ENCODE measurements around the gene CCR7. TPM values are rescaled to one million over a fixed set of nuclear protein-coding genes. Genes with fewer than 3 reads are reported as not detected.

CCR7 gene
- total RNA-seq, 1 experiment from 2014 or later: 0.57 TPM

- ATAC-seq (no peak), DNase-seq (ENCODE audit: low spot score) (no peak)
- no peak overlapping the region for H3K27ac Mint-ChIP-seq
- TF ChIP-seq OVOL2 (CRISPR knock-in tag; IDR thresholded peaks at IDR 0.05; ENCODE audit: borderline replicate concordance): no peak
- TF ChIP-seq, protein P1, sequence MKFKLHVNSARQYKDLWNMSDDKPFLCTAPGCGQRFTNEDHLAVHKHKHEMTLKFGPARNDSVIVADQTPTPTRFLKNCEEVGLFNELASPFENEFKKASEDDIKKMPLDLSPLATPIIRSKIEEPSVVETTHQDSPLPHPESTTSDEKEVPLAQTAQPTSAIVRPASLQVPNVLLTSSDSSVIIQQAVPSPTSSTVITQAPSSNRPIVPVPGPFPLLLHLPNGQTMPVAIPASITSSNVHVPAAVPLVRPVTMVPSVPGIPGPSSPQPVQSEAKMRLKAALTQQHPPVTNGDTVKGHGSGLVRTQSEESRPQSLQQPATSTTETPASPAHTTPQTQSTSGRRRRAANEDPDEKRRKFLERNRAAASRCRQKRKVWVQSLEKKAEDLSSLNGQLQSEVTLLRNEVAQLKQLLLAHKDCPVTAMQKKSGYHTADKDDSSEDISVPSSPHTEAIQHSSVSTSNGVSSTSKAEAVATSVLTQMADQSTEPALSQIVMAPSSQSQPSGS (CRISPR knock-in tag; IDR thresholded peaks at IDR 0.05; ENCODE audit: borderline replicate concordance, low read depth): no peak
- CTCF ChIA-PET: interaction anchor here (1.2 kb wide), 1 partner anchor 21 kb away, joined by 3 read pairs; no protein-coding TSS in a partner anchor
- no peaks in the 10 kb centered on the region for H3K36me3 Mint-ChIP-seq
- POLR2A ChIA-PET: no interaction called here
- H3K4me1 Mint-ChIP-seq: peaks cover 9% of the 10 kb centered on the region
- no peak overlapping the region for H3K4me3 Mint-ChIP-seq
- peaks cover 8% of the 10 kb centered on the region for H3K9me3 Mint-ChIP-seq
- no peaks in the 10 kb centered on the region for H3K27me3 Mint-ChIP-seq (ENCODE audit: low read depth)
Observed at GRCh38 chr17:40597156-40597555, 31.9 kb upstream of the CCR7 start.

DNA sequence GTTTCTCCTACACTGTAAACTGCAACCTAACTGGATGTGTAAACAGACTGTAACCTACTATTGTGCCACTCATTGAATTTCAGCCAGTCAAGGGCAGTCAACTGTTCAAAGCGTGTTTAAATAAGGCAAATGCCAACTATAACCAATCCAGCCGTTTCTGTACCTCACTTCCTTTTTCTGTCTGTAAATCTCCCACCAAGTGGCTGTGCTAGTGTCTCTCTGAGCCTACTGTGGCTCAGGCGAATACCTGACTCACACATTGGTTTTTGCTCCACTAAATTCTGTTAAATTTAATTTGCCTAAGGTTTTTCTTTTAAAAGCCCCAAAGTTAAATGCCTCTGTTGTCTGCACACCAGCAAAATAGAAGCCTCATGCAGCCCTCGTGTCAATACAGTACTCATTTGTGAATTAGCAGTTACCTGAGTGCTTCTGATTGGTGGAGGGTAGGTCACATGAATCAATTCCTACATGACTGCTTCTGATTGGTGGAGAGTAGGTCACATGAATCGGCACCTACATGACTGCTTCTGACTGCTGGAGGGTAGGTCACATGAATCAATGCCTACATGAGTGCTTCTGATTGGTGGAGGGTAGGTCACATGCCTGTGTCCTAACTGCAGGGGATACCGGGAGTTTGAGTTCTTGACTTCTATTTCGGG lies 31.1 kb upstream of the CCR7 start:
- no peak overlapping the region for H3K27ac Mint-ChIP-seq
- H3K4me3 Mint-ChIP-seq: no peak overlapping the region
- H3K4me1 Mint-ChIP-seq: peaks cover 9% of the 10 kb centered on the region
- TF ChIP-seq, protein P2, sequence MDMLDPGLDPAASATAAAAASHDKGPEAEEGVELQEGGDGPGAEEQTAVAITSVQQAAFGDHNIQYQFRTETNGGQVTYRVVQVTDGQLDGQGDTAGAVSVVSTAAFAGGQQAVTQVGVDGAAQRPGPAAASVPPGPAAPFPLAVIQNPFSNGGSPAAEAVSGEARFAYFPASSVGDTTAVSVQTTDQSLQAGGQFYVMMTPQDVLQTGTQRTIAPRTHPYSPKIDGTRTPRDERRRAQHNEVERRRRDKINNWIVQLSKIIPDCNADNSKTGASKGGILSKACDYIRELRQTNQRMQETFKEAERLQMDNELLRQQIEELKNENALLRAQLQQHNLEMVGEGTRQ (CRISPR knock-in tag; IDR thresholded peaks at IDR 0.05): peak; percentile 91
- TF ChIP-seq ELF4 (CRISPR knock-in tag; IDR thresholded peaks at IDR 0.05; ENCODE audit: low read depth) (no peak), ZNF138 (CRISPR knock-in tag; conservative IDR thresholded peaks at IDR 0.05) (no peak), ZBTB21 (CRISPR knock-in tag; IDR thresholded peaks at IDR 0.05; ENCODE audit: borderline replicate concordance) (no peak), USF1 (CRISPR knock-in tag; IDR thresholded peaks at IDR 0.05) (peak; percentile 92), CDX4 (CRISPR knock-in tag; IDR thresholded peaks at IDR 0.05; ENCODE audit: borderline replicate concordance) (no peak), NFYB (CRISPR knock-in tag; conservative IDR thresholded peaks at IDR 0.05; ENCODE audit: low read depth) (peak; percentile 64), PRRX2 (CRISPR knock-in tag; IDR thresholded peaks at IDR 0.05) (no peak)
- CTCF ChIA-PET: no interaction called here
- peaks cover 8% of the 10 kb centered on the region for H3K9me3 Mint-ChIP-seq
- DNase-seq (ENCODE audit: low spot score) (no peak), ATAC-seq (peak; percentile 78)
- POLR2A ChIA-PET: no interaction called here
- H3K27me3 Mint-ChIP-seq (ENCODE audit: low read depth): no peaks in the 10 kb centered on the region
- no peaks in the 10 kb centered on the region for H3K36me3 Mint-ChIP-seq

DNA sequence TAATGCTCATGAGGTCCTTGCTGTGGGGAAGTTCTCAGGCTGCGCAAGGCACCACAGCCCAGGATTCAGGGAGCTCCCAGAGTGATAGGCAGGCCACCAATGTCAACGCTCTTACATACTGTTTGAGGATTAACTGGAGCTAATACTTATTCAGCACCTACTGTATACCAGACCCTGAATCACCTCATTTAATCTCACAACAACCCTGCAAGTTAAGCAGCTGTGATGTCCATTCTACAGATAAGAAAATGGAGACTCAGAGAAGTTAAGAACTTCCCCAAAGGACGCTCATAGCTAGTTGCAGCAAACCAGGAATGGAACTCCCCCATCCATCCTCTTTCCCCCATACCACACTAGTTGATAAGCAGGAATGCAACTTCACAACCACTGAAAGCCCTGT lies 25.5 kb upstream of the CCR7 start:
- Mint-ChIP-seq H3K27ac (no peak overlapping the region), H3K4me1 (no peaks in the 10 kb centered on the region), H3K9me3 (no peaks in the 10 kb centered on the region), H3K27me3 (ENCODE audit: low read depth) (peaks cover 16% of the 10 kb centered on the region), H3K36me3 (no peaks in the 10 kb centered on the region), H3K4me3 (no peak overlapping the region)
- ChIA-PET POLR2A (no interaction called here), CTCF (interaction anchor here (1.8 kb wide), 1 partner anchor 31 kb away, joined by 6 read pairs; no protein-coding TSS in a partner anchor)
- no peak for ATAC-seq
- no peak for DNase-seq (ENCODE audit: low spot score)
- TF ChIP-seq HMGA2 (CRISPR knock-in tag; IDR thresholded peaks at IDR 0.05) (no peak), ATF3 (CRISPR knock-in tag; conservative IDR thresholded peaks at IDR 0.05) (no peak), ATF1 (CRISPR knock-in tag; IDR thresholded peaks at IDR 0.05) (no peak)
- TF ChIP-seq, protein P3, sequence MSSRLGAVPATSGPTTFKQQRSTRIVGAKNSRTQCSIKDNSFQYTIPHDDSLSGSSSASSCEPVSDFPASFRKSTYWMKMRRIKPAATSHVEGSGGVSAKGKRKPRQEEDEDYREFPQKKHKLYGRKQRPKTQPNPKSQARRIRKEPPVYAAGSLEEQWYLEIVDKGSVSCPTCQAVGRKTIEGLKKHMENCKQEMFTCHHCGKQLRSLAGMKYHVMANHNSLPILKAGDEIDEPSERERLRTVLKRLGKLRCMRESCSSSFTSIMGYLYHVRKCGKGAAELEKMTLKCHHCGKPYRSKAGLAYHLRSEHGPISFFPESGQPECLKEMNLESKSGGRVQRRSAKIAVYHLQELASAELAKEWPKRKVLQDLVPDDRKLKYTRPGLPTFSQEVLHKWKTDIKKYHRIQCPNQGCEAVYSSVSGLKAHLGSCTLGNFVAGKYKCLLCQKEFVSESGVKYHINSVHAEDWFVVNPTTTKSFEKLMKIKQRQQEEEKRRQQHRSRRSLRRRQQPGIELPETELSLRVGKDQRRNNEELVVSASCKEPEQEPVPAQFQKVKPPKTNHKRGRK (CRISPR knock-in tag; IDR thresholded peaks at IDR 0.05; ENCODE audit: borderline replicate concordance): no peak
- TF ChIP-seq, protein P4, sequence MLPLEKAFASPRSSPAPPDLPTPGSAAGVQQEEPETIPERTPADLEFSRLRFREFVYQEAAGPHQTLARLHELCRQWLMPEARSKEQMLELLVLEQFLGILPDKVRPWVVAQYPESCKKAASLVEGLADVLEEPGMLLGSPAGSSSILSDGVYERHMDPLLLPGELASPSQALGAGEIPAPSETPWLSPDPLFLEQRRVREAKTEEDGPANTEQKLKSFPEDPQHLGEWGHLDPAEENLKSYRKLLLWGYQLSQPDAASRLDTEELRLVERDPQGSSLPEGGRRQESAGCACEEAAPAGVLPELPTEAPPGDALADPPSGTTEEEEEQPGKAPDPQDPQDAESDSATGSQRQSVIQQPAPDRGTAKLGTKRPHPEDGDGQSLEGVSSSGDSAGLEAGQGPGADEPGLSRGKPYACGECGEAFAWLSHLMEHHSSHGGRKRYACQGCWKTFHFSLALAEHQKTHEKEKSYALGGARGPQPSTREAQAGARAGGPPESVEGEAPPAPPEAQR (CRISPR knock-in tag; IDR thresholded peaks at IDR 0.05): no peak
- TF ChIP-seq, protein P5, sequence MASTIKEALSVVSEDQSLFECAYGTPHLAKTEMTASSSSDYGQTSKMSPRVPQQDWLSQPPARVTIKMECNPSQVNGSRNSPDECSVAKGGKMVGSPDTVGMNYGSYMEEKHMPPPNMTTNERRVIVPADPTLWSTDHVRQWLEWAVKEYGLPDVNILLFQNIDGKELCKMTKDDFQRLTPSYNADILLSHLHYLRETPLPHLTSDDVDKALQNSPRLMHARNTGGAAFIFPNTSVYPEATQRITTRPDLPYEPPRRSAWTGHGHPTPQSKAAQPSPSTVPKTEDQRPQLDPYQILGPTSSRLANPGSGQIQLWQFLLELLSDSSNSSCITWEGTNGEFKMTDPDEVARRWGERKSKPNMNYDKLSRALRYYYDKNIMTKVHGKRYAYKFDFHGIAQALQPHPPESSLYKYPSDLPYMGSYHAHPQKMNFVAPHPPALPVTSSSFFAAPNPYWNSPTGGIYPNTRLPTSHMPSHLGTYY (CRISPR knock-in tag; IDR thresholded peaks at IDR 0.05): no peak
- TF ChIP-seq, protein P6, sequence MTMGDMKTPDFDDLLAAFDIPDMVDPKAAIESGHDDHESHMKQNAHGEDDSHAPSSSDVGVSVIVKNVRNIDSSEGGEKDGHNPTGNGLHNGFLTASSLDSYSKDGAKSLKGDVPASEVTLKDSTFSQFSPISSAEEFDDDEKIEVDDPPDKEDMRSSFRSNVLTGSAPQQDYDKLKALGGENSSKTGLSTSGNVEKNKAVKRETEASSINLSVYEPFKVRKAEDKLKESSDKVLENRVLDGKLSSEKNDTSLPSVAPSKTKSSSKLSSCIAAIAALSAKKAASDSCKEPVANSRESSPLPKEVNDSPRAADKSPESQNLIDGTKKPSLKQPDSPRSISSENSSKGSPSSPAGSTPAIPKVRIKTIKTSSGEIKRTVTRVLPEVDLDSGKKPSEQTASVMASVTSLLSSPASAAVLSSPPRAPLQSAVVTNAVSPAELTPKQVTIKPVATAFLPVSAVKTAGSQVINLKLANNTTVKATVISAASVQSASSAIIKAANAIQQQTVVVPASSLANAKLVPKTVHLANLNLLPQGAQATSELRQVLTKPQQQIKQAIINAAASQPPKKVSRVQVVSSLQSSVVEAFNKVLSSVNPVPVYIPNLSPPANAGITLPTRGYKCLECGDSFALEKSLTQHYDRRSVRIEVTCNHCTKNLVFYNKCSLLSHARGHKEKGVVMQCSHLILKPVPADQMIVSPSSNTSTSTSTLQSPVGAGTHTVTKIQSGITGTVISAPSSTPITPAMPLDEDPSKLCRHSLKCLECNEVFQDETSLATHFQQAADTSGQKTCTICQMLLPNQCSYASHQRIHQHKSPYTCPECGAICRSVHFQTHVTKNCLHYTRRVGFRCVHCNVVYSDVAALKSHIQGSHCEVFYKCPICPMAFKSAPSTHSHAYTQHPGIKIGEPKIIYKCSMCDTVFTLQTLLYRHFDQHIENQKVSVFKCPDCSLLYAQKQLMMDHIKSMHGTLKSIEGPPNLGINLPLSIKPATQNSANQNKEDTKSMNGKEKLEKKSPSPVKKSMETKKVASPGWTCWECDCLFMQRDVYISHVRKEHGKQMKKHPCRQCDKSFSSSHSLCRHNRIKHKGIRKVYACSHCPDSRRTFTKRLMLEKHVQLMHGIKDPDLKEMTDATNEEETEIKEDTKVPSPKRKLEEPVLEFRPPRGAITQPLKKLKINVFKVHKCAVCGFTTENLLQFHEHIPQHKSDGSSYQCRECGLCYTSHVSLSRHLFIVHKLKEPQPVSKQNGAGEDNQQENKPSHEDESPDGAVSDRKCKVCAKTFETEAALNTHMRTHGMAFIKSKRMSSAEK (CRISPR knock-in tag; IDR thresholded peaks at IDR 0.05; ENCODE audit: borderline replicate concordance): no peak
